HG03045 (cell line): ENCODE measurements around the gene CNPY2.
A peak's percentile ranks its signal among the peaks of the same experiment; 100 is the strongest.
"Not testable (repeated sequence)": the region's sequence is repeated elsewhere in the genome, so short reads cannot be mapped to it uniquely, and the experiment has no call there.

Source experiments
- ATAC-seq: cut with Tn5 transposase; IDR thresholded peaks from one replicate; pipeline ENCODE4 v1.9.1; 2021; ENCODE audit warnings: mild to moderate bottlenecking, moderate library complexity; ENCODE audit not compliant: unreplicated experiment

The CNPY2 gene

DNA sequence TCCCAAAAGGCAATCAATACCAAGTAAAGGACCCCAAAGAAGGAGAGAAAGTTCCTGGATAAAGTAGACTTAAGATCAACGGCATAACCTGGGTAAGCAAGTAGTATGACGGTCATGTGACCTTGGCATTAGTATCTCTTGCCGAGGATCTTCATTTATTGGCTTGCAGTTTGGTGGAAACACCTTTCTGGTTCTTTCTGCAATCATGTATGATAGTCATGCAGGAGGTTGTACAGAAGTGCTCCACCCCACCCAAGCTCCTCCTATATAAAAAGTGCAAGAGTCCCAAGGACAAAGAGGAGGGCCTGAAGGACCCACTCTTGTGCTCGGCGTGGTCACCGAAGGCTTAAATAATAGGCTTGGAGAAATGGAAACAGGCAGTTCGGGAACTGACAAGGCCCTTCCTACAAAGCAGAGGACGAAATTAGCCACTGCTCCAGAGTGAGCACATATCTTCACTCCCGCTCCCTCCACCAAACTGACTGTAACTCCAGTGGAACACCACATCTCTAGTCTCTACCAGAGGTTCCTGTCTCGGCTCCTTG, 16.4 kb downstream of the CNPY2 start:
- no peak for ATAC-seq

DNA sequence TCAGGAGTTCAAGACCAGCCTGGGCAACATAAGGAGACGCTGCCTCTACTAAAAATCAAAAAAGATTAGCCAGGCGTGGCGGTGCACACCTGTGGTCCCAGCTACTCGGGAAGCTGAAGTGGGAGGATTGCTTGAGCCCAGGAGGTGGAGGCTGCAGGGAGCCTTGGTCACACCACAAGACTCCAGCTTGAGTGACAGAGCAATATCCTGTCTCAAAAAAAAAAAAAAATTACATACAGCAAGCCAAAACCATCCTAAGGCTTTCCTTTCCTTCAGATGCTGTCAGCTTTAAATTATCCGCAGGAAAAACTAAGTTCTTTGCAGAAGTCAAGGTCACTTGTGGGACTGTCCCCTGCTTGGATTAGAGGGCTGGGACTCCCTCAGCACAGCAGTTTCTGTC, 17.0 kb downstream of the CNPY2 start:
- ATAC-seq, result no peak

DNA sequence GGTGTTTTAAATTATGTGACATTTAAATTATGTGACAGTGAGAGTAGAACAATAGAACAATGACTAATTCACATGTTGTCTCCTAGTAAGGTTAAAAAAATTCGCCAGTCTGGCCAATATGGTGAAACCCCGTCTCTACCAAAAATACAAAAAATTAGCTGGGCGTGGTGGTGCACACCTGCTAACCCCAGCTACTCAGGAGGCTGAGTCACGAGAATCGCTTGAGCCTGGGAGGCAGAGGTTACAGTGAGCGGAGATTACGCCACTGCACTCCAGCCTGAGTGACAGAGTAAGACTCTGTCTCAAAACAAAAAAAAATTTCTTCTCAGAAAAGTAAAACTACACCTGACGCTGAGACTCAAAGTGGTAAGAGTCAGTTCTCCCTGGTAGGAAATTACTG, 18.4 kb downstream of the CNPY2 start:
- no peak for ATAC-seq

DNA sequence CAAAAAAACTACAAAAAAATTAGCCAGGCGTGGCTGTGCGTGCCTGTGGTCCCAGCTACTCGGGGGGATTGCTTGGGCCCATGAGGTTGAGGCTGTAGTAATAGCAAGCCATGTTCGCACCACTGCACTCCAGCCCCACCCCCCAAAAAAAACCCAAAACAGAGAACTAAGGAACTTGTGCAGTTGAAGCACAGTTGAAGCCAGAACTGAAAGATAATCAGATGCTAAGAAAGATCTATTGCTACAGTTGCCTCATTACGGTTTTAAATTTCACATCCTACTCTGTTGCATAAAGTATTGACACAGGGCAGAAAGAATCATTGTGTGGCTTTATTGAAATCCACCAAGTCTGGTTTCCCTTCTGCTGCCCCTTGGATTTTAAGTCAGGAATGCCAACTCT, 19.5 kb downstream of the CNPY2 start:
- ATAC-seq, result no peak

DNA sequence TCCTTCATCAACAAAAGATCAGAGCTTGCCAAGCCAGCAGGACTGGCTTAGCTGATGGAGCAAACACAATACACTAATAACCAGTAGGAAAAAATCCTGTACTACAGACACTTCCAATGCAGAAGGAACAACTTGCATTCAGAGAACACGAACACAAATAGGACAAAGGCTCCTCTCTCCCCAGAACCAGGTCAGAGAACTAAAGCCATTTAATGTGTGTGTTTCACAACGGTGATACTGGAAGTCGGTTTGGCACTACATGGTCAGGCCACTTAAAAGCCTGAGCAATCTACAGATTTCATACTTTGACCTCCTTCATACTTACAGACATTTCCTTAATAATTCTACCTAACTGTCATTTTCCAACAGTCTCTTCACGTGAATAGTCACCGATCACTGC, 22.0 kb downstream of the CNPY2 start:
- ATAC-seq, result no peak

DNA sequence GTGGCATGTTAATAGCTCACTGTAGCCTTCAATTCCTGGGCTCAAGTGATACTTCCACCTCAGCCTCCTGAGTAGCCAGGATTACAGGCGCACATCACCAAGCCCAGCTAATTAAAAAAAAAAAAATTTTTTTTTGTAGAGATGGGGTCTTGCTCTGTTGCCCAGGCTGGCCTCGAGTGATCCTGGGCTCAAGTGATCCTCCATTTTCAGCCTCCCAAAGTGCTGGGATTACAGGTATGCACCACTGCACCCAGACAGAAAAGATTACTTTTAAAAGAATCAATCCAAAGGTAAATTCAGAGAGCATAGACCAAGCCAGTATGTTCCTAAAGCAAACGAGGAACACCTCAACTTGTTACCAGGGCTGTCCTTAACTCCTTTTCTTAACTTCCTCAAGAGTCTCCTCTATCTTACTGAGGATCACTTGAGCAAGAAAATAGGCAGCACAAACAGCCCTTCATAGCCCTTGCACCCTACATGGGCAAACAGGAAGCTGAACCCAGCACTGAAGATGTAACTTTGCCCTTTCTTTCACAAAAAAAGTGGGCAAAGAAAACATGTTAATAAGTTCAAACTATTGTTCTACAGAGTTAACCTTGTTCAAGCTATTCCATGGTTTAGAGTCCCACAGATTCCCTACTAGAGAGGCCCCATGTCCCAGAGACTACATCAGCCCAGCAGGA, 26.9 kb downstream of the CNPY2 start:
- no peak for ATAC-seq

DNA sequence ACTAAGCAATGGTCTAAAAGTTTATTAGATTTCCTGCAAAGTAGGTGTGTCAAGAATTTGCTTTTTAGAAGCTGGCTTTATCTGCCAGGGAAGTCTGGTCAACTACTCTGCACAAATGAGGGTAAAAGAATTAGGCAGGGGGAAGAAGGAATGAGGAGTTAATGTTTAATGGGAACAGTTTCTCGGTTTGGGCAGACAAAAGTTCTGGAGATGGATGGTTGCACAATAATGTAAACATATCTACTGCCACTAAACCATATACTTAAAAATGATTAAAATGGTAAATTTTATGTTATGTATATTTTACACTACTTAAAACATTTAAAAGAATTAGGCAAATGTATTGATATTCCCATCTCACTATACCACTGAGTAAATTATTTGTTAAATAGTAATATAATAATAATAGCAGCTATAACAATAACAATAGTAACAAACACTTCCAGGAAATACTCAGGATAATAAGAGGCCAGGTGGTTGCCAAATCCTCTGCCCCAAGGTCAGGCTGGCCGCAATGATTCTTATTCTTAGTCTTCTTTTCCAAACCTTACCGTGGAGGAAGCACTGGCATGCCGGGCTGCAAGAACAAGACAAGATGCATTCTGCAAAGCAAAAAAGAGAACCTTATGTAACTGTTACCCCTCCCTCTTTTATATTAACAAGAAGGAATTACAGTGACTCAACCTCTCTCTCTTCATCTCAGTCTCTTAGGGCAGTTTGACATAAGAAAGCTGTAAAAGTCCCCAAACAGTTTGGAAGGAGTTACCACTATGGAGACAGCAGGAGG, 29.6 kb downstream of the CNPY2 start:
- ATAC-seq, result no peak

DNA sequence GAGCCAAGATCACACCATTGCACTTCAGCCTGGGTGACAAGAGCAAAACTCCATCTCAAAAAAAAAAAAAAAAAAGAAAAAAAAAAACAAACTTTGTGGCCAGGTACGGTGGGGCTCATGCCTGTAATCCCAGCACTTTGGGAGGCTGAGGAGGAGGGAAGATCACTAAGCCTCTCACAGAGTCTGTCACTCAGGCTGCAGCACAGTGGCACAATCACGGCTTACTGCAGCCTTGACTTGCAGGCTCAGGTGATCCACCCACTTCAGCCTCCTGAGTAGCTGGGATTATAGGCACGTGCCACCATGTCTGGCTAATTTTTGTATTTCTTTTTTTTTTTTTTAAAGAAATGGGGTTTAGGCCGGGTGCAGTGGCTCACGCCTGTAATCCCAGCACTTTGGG, 31.5 kb downstream of the CNPY2 start:
- ATAC-seq, result not testable (repeated sequence)

DNA sequence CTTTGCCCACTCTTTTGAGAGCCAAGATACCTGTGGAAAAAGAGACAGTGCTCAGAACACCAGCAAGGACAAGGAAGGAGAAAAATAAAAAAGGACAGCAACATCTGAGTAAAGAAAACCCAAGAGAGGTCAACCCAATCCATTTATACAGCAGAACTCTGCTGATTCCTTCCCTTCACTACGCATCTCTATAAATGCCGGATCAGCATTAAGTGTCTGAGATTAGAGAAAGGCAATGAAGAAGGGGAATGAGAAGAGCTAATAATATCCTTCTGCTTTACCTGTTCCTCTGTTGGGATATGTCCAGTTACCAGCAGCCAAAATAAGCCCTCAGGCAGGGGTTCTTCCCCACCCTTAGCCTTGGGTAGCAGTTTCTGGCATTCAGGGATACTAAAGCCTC, 33.2 kb downstream of the CNPY2 start:
- no peak for ATAC-seq

DNA sequence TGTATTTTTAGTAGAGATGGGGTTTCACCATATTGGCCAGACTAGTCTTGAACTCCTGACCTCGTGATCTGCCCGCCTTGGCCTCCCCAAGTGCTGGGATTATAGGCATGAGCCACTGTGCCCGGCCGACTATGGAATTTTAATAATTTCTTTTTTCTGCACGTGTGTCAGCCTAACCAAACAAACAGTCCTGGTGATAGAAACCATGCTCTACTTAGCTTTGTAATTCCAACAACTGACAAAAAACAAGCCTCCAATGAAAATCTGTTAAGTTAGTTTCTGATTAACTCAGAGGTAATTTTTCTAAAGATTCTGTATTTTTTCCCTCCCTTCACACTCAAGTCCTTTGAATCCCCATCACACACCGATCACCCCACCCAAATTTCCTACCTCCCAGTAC, 33.8 kb downstream of the CNPY2 start:
- no peak for ATAC-seq

DNA sequence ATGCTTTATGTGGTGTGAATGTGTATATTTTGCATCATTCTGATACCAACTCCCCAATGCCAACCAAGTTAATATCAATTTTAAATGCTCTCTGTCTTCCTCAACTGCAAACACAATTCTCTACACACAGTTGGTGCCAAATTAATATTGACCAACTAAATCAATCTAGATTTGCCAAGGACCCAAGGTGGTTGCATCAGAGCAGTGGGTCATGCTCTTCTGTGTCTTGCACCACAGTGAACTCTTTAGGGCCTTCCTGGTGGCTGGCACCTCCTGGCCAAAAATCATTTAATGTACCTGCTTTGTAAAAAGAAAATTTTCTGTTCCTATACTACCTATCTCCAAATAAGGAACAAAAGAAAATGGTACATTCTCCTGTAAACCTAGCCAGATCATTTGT, 34.9 kb downstream of the CNPY2 start:
- ATAC-seq, result no peak

DNA sequence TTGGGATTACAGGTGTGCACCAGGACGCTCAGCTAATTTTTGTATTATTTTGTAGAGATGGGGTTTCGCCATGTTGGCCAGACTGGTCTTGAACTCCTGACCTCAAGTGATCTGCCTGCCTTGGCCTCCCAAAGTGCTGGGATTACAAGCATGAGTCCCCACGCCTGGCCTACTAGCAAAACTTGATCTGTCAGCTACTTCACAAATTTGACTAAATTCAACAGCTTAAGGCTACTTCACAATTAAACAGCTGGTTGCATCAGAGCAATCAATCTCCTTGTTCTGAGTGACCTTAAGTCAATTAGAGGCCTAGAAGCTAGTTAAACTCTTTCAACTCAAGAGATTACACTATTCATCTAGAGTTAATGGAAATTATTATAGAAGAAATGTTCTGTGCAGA, 36.9 kb downstream of the CNPY2 start:
- no peak for ATAC-seq

DNA sequence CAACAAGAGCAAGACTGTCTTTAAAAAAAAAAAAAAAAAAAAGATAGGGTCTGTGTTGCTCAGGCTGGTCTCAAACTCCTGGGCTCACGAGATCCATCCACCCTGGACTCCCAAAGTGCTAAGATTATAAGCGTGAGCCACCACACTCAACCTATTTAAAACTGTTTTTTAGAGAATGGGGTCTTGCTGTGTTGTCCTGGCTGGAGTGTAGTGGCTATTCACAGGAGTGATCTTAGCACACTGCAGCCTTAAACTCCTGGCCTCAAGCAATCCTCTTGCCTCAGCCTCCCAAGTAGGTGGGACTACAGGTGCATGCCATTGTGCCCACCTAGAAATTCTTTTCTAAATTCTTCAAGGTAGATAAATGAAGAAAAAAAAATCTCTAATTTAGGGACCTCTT, 41.5 kb downstream of the CNPY2 start:
- ATAC-seq, result no peak

DNA sequence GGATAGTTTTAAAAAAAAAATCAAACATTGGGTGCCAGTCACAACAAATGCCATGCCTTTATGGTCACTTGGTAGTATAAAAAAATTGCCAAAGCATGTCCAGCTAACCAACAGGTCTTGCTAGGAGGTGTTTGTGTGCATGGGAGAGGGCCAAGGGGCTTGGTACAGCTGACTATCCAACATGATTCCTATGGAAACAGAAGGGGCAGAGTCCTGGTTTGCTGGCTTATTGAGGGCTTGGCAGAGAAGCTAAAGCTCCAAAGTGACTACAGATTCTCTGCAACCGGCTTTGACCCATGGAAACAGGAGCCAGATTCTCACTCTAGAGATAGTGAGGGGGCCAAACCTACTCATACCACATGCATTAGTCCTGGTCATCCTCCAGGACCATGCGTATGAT, 43.3 kb downstream of the CNPY2 start:
- not testable (repeated sequence) for ATAC-seq

DNA sequence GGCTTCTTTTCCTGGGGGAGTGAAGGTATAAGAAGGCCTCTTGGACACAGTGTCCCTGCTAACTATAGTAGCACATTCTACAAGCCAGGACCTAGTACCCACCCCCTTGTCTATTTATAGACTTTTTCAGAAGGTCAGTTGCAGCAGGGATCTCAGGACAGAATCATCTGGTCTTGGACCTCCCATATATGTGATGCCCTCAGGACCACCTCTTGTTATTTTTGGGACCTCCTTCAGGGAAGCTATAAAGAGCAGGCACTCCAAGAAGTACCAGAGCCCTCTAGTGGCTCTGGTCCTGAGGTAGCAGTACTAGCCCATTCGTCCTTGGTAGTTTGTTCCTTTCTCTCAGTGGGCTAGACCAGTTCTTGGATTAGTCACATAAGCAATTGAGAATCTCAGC, 44.8 kb downstream of the CNPY2 start:
- no peak for ATAC-seq

DNA sequence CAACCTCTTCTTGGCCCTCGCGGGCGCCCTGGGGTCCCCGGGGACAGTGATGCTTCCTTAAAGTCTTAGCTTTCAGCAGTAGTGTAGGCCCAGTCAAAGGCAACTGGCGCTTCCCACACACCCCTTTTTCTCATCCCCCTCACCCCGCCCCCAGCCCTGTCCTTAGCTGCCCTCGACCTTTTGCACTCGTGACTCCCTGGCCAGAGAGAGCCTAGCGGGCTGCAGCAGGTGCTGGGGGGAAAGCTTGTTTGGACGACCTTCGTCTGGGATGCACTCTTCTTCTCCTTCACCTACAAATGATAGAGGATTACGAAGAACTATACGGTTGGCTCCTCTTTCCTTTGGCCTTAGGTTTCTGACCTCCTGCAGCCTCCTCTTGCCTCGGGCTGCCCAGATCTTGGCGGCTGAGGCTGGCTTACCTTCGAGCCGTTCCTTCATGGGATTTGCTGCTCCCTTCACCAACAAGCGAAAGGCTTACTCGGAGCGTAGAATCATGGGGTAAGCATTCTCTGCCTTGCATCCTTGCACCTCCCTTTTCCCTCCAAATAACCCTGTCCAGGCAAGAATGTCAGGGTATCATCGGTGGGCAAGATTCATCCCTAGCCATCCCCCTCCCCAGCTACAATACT, 48.2 kb downstream of the CNPY2 start:
- no peak for ATAC-seq

DNA sequence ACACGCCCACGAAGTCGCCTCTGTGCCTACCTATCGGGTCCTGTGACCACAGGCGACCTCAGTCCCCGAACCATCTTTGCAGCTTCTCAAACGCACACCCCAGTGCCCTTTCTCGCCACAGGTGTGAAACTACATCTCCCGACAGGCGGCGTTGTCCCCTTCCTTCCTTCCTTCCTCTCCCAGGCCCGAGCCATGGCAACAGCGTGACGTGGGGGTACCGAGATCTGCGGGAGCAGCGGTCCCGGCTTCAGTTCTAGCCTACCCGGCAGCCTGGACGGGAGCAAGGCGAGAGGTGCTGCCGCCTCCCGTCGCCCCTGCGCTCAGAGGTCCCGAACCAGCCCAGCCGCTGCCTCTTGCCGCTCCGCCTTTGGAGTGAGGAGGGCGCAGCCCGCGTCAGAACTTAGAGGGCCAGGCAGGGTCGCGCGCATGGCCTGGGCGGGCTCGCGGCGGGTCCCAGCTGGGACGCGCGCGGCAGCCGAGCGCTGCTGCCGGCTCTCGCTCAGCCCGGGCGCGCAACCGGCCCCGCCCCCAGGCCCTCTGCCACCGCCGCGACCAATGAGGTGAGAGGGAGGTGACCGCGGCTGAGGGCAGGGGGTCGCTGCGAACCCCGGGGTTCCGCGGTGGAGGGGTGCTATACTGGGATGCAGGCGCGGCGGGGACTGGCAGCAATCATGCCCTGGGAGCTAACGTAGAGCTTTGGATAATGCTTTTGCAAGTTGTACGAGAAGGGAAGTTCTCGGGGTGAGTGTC, 48.9 kb downstream of the CNPY2 start, which contains the start of gene COQ10A:
Gene COQ10A, plus strand, starts transcription at position 250 of the 750 bp plus-strand sequence. Its CDS starts 177 bp downstream, at position 427.
- peak; percentile 91 for ATAC-seq

DNA sequence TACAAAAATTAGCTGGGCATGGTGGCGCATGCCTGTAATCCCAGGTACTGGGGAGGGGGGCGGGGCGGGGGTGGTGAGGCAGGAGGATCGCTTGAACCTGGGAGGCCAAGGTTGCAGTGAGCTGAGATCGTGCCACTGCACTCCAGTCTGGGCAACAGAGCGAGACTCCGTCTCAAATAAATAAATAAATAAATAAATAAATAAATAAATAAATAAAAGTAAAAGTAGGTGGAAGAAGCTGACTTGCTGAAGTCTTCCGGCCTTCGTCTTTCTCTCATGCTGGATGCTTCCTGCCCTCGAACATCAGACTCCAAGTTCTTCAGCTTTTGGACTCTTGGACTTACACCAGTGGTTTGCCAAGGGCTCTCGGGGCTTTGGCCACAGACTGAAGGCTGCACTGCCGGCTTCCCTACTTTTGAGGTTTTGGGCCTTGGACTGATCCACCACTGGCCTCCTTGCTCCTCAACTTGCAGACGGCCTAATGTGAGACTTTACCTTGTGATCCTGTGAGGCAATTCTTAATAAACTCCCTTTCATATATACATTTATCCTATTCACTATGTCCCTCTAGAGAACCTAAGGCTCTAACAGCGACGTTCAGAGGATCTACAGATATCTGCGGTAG, 49.6 kb downstream of the CNPY2 start:
- not testable (repeated sequence) for ATAC-seq

DNA sequence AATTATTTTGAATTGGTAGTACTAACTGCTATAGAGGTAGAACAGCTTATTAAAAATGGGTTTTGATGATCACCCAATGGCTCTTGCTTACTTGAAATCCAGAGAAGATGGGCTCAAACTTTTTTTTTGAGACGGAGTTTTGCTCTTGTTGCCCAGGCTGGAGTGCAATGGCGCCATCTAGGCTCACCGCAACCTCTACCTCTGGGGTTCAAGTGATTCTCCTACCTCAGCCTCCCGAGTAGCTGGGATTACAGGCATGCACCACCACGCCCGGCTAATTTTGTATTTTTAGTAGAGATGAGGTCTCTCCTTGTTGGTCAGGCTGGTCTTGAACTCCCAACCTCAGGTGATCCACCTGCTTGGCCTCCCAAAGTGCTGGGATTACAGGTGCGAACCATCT, 52.8 kb downstream of the CNPY2 start:
- not testable (repeated sequence) for ATAC-seq

DNA sequence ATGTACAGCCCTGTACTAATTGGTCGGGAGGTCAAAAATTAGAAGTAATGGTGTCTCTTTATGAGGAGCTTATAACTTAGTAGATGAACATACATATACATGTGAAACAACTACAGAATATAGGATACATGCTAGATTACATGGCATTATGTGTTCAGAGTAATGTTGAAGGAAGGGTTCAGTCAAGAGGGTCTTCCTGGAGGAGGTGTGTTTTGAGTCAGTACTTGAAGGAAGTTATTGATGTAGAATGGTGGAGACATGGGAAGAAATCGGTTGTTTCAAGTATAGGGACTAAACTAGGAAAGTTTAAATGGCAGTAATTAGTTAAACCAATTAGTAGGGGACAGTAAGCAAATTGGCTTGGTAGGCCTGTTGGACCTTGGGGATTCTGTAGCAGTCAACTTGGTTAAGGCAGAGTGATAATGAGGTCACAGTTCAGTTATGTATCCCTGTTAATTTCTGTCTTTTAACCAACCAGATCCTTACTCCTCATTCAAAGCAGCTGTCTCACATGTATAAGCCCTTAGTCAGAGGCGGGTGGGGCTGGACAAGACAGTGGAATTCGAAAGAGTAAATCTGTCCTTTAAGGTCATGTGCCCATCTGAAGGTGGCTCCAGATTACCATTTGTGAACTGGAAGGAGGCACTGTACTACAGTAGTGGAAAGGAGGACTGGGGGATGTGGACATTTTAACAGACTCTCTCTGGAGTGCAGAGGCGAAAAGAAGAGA, 54.1 kb downstream of the CNPY2 start:
- ATAC-seq, result no peak
